OCI-LY1 (cell line): ENCODE results near the gene KIRREL3.

ENCODE experiments used
- EZH2 ChIP-seq: fragments of 200-600 bp; sonication (generic), shearing (Covaris generic); IDR thresholded peaks from 2 replicates; pipeline ENCODE4 v1.8.0; 2017; ENCODE audit warnings: borderline replicate concordance, mixed run types, mild to moderate bottlenecking, antibody characterized with exemption, low read length, moderate library complexity, mixed read lengths
- TF ChIP-seq, protein P1 (sequence below): fragments of 200-600 bp; sonication (generic), shearing (Covaris generic); IDR thresholded peaks from 2 replicates; pipeline ENCODE4 v1.5.1; 2017; ENCODE audit warnings: mild to moderate bottlenecking, antibody characterized with exemption, low read length, moderate library complexity, mixed read lengths

DNA sequence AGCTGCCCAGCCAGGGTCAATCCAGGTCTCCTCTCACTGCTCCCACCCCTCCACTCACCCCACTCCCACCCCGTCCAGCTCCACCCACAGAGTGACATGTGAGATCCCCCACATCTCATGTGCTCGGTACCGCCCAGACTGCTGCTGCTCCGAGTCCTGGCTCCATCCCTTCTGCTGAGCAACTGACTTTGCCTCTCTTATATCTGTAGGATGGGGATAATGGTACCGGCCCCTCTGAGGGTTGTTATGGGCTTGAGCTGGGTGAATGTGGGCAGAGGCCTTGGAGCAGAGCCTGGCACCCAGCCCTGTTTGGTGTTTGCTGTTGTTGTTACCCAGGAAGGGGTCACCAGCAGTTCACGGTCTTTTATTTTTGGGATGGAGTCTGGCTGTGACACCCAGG is 568.0 kb downstream of the KIRREL3 start:
- TF ChIP-seq, protein P1, sequence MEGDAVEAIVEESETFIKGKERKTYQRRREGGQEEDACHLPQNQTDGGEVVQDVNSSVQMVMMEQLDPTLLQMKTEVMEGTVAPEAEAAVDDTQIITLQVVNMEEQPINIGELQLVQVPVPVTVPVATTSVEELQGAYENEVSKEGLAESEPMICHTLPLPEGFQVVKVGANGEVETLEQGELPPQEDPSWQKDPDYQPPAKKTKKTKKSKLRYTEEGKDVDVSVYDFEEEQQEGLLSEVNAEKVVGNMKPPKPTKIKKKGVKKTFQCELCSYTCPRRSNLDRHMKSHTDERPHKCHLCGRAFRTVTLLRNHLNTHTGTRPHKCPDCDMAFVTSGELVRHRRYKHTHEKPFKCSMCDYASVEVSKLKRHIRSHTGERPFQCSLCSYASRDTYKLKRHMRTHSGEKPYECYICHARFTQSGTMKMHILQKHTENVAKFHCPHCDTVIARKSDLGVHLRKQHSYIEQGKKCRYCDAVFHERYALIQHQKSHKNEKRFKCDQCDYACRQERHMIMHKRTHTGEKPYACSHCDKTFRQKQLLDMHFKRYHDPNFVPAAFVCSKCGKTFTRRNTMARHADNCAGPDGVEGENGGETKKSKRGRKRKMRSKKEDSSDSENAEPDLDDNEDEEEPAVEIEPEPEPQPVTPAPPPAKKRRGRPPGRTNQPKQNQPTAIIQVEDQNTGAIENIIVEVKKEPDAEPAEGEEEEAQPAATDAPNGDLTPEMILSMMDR = no peak
- no peak for TF ChIP-seq EZH2
